GM12878 (cell line): ENCODE results near the gene GINM1. TPM values are rescaled to one million over a fixed set of nuclear protein-coding genes. Genes with fewer than 3 reads are reported as not detected.

Experiments
- ATAC-seq: fragments of 200-7000 bp; cut with Tn5 transposase; 3 replicates; pipeline ENCODE4 v1.9.1; 2020; ENCODE audit warnings: mild to moderate bottlenecking, moderate library complexity
- BruUV-seq: library from RNA; stranded (reverse); fragments of 400-500 nt; replicated peaks from 2 replicates; lab custom pipeline; 2021; lab: Mats Ljungman, UMichigan
- CTCF ChIA-PET: fragments of 300-600 bp; sonication (Branson Sonifier 250); formaldehyde crosslinking; extraction: SDS; loops from one replicate; lab custom pipeline; 2021; ENCODE audit warnings: inconsistent platforms; lab: Yijun Ruan, JAX
- POLR2A ChIA-PET: fragments of 350-600 bp; formaldehyde crosslinking; extraction: SDS; loops from one replicate; lab custom pipeline; 2021; ENCODE audit warnings: inconsistent platforms; lab: Charles Lee
- RAD21 ChIA-PET: fragments of 300-600 bp; sonication (Branson Sonifier 250); formaldehyde crosslinking; loops from one replicate; lab custom pipeline; 2023; ENCODE audit warnings: antibody characterized with exemption; ENCODE audit not compliant: unreplicated experiment; lab: Charles Lee
- SMC1A ChIA-PET: fragments of 300-600 bp; sonication (Branson Sonifier 250); formaldehyde crosslinking; loops from one replicate; lab custom pipeline; 2023; ENCODE audit not compliant: unreplicated experiment, uncharacterized antibody; lab: Charles Lee
- DNase-seq: peaks from one replicate; pipeline ENCODE4 v3.0.0-alpha.2; 2011; ENCODE audit warnings: low read depth, low spot score
- FAIRE-seq: peaks from 3 replicates; lab custom pipeline; 2011; peaks lifted over from hg19 to GRCh38; lab: Jason Lieb, UNC
- H2AFZ ChIP-seq: 2 replicates; pipeline ENCODE4 v1.6.0; 2011; ENCODE audit warnings: low read depth, low read length, control low read depth; ENCODE audit not compliant: control insufficient read depth
- H3K27ac ChIP-seq: 2 replicates; pipeline ENCODE4 v1.5.1; 2011; ENCODE audit warnings: control low read depth; ENCODE audit not compliant: control insufficient read depth, insufficient read depth
- H3K27me3 ChIP-seq, 2 experiments: replicated peaks in 1 of 2; 2 replicates each; pipeline versions ENCODE4 v1.6.0 to v1.6.1; 2011; ENCODE audit warnings: low read length in 1 of 2; ENCODE audit not compliant: control insufficient read depth in 2 of 2, insufficient read depth in 2 of 2
- H3K36me3 ChIP-seq, 2 experiments: 2 replicates each; pipeline ENCODE4 v1.5.1; 2011; ENCODE audit warnings: low read length in 1 of 2; ENCODE audit not compliant: control insufficient read depth in 2 of 2, insufficient read depth in 2 of 2
- H3K4me1 ChIP-seq: 2 replicates; pipeline ENCODE4 v1.6.1; 2011; ENCODE audit warnings: mild to moderate bottlenecking, low read length, moderate library complexity, mixed read lengths; ENCODE audit not compliant: control insufficient read depth, insufficient read depth
- H3K4me2 ChIP-seq: 2 replicates; pipeline ENCODE4 v1.6.0; 2011; ENCODE audit warnings: control low read depth; ENCODE audit not compliant: control insufficient read depth, insufficient read depth
- H3K4me3 ChIP-seq: fragments of 200-600 bp; sonication (generic); 2 replicates; pipeline ENCODE4 v1.5.1; 2016
- H3K79me2 ChIP-seq: 2 replicates; pipeline ENCODE4 v1.6.0; 2011; ENCODE audit warnings: low read length; ENCODE audit not compliant: control insufficient read depth, insufficient read depth
- H3K9ac ChIP-seq: 2 replicates; pipeline ENCODE4 v1.8.0; 2011; ENCODE audit warnings: low read length, control low read depth, mixed read lengths; ENCODE audit not compliant: control insufficient read depth, insufficient read depth
- H3K9me3 ChIP-seq: replicated peaks from 3 replicates; pipeline ENCODE4 v1.5.1; 2011; ENCODE audit warnings: mild to moderate bottlenecking, low read length; ENCODE audit not compliant: control insufficient read depth, insufficient read depth
- H4K20me1 ChIP-seq: 2 replicates; pipeline ENCODE4 v1.6.0; 2011; ENCODE audit not compliant: control insufficient read depth, insufficient read depth
- ASH2L ChIP-seq: fragments of 300-600, 200-600 bp; sonication (generic); IDR thresholded peaks from 2 replicates; pipeline ENCODE4 v1.6.1; 2017; ENCODE audit warnings: low read depth, mild to moderate bottlenecking, borderline replicate concordance
- BMI1 ChIP-seq: fragments of 450-650 bp; IDR thresholded peaks from 2 replicates; pipeline ENCODE4 v1.6.1; 2016; ENCODE audit warnings: mild to moderate bottlenecking, moderate library complexity, borderline replicate concordance
- CBX5 ChIP-seq: sonication (generic); IDR thresholded peaks from 2 replicates; pipeline ENCODE4 v1.6.1; 2016; ENCODE audit warnings: low read depth, moderate library complexity, mild to moderate bottlenecking, inconsistent platforms
- CEBPZ ChIP-seq: fragments of 150-350 bp; IDR thresholded peaks from 2 replicates; pipeline ENCODE4 v1.6.1; 2016; ENCODE audit warnings: low read depth, low read length
- CREM ChIP-seq: IDR thresholded peaks from 2 replicates; pipeline ENCODE4 v1.6.1; 2014; ENCODE audit warnings: antibody characterized with exemption, low read depth
- CTCF ChIP-seq, 3 experiments: IDR thresholded peaks in 2 of 3; conservative IDR thresholded peaks in 1 of 3; 2 replicates each; pipeline ENCODE4 v1.5.1; 2011; ENCODE audit warnings: low read depth in 3 of 3, low read length in 3 of 3, mild to moderate bottlenecking in 3 of 3, control low read depth in 2 of 3, moderate library complexity in 2 of 3, inconsistent platforms in 1 of 3, mixed read lengths in 1 of 3; ENCODE audit not compliant: control insufficient read depth in 2 of 3, insufficient read depth in 1 of 3; ENCODE audit errors: extremely low read depth in 1 of 3
- EED ChIP-seq: sonication (generic); IDR thresholded peaks from 2 replicates; pipeline ENCODE4 v1.6.1; 2016; ENCODE audit warnings: antibody characterized with exemption, low read depth
- HDAC6 ChIP-seq: fragments of 200-600 bp; sonication (generic); IDR thresholded peaks from one replicate; pipeline ENCODE4 v1.8.0; 2017; ENCODE audit warnings: antibody characterized with exemption; ENCODE audit not compliant: unreplicated experiment
- POU2F2 ChIP-seq: IDR thresholded peaks from 3 replicates; pipeline ENCODE4 v1.6.1; 2011; ENCODE audit warnings: low read depth, mild to moderate bottlenecking, low read length, borderline replicate concordance
- RFX5 ChIP-seq: IDR thresholded peaks from 2 replicates; pipeline ENCODE4 v1.6.1; 2011; ENCODE audit warnings: low read depth, low read length, improper control_type of control experiment
- SIN3A ChIP-seq: IDR thresholded peaks from 2 replicates; pipeline ENCODE4 v1.6.1; 2012; ENCODE audit warnings: low read depth, low read length, improper control_type of control experiment
- SIX5 ChIP-seq: IDR thresholded peaks from 2 replicates; pipeline ENCODE4 v1.6.1; 2011; ENCODE audit warnings: mild to moderate bottlenecking, low read depth, low read length, moderate library complexity; ENCODE audit not compliant: severe bottlenecking
- STAT3 ChIP-seq: IDR thresholded peaks from 2 replicates; pipeline ENCODE4 v1.6.1; 2011; ENCODE audit warnings: low read depth, low read length, improper control_type of control experiment
- TCF3 ChIP-seq: IDR thresholded peaks from 2 replicates; pipeline ENCODE4 v1.6.1; 2012; ENCODE audit warnings: low read depth, mild to moderate bottlenecking, low read length, borderline replicate concordance; ENCODE audit not compliant: insufficient read depth
- YBX1 ChIP-seq: fragments of 450-650 bp; IDR thresholded peaks from 2 replicates; pipeline ENCODE4 v1.6.1; 2016; ENCODE audit warnings: antibody characterized with exemption
- ZNF217 ChIP-seq: fragments of 450-650 bp; IDR thresholded peaks from 2 replicates; pipeline ENCODE4 v1.6.1; 2017; ENCODE audit warnings: antibody characterized with exemption, mild to moderate bottlenecking
- ZNF622 ChIP-seq: fragments of 450-650 bp; IDR thresholded peaks from 2 replicates; pipeline ENCODE4 v1.6.1; 2017; ENCODE audit warnings: mild to moderate bottlenecking, inconsistent platforms
- WGBS: methylation state at CpG from one replicate; pipeline ENCODE4 v1.1.6; 2016; ENCODE audit warnings: low lambda C conversion rate; ENCODE audit not compliant: insufficient replicate concordance, insufficient coverage; ENCODE audit errors: missing lambda C conversion rate; 5-methylcytosine and 5-hydroxymethylcytosine counted together
- in situ Hi-C: fragments of 300-500 bp; cut with MboI; formaldehyde crosslinking; loops from 9 replicates; pipeline ENCODE4 v1.14.3; 2018; ENCODE audit warnings: mixed read lengths
- intact Hi-C: fragments of 100-400 bp; cut with micrococcal nuclease; formaldehyde crosslinking; loops from one replicate; pipeline ENCODE4 v1.14.2; 2022; ENCODE audit not compliant: unreplicated experiment
- polyA plus RNA-seq, 11 experiments: library from polyadenylated mRNA; depleted of rRNA in 4 of 11; unstranded in 6 of 11; stranded (reverse) in 5 of 11; fragments of >200 nt; fragmentation: Nextera tagmentation in 4 of 11; fragmentation: Illumina TruSeq in 1 of 11; extraction: Ambion mirVana in 4 of 11; extraction: Trizol in 1 of 11; gene quantifications; 1 replicate in 1 of 11; 2 replicates in 10 of 11; pipeline versions ENCODE4 v1.2.1 to v1.2.3, GENCODE V29; 2011 to 2016; ENCODE audit warnings: inconsistent platforms in 2 of 11, missing spikeins in 2 of 11, low read depth in 1 of 11
- total RNA-seq, 4 experiments: library from RNA; depleted of rRNA in 3 of 4; stranded (reverse); fragments of >200 nt in 3 of 4; fragmentation: Illumina TruSeq in 1 of 4; extraction: Trizol in 1 of 4; gene quantifications; 2 replicates each; pipeline versions ENCODE4 v1.2.1 to v1.2.3, GENCODE V29; 2013 to 2021

The GINM1 gene
- total and polyA plus RNA-seq, 10 of the 15 experiments (the other 5 are each of a cell fraction or from before 2014, with no cell fraction given) = 10.6 to 38.1 (median 30.8) TPM

- 0 out of 2 replicates have a peak, but pooled peaks have one; percentile 36 for TF ChIP-seq CEBPZ
- TF ChIP-seq ZNF622 = no peak
- TF ChIP-seq POU2F2 = peak; percentile 64; the same call in 1 of the 3 replicates
- no peak for TF ChIP-seq ZNF217
- peak; percentile 30; the same call in 1 of the 2 replicates for TF ChIP-seq EED
- TF ChIP-seq RFX5 = no peak
- no peak for TF ChIP-seq STAT3
- TF ChIP-seq HDAC6 = no peak
These were observed 20.3 kb upstream of the GINM1 start, which contains the start of gene PPIL4 (continued) for GRCh38 chr6:149545754-149546471.

GRCh38 chr6:149551920-149552319, 14.3 kb upstream of the GINM1 start:
- SMC1A ChIA-PET = interaction anchor here (1.3 kb wide), 1 partner anchor 10 kb away, joined by 4 read pairs; no protein-coding TSS in a partner anchor
- in situ Hi-C loops = no loop called here
- intact Hi-C loops = no loop called here
- Histone ChIP-seq H3K9me3 (no peaks in the 10 kb centered on the region), H3K9ac (no peak overlapping the region), H3K4me3 (no peak overlapping the region), H3K4me2 (no peak overlapping the region), H3K36me3 (no peaks in the 10 kb centered on the region), H2AFZ (no peak overlapping the region), H3K27ac (no peak overlapping the region), H3K27me3 (no peaks in the 10 kb centered on the region; a peak in 2 of 4 replicates), H4K20me1 (no peaks in the 10 kb centered on the region), H3K4me1 (no peaks in the 10 kb centered on the region), H3K79me2 (no peaks in the 10 kb centered on the region)
- 44% methylated on average over 5 of the region's 5 CpGs for WGBS
- DNase-seq (no peak), FAIRE-seq (no peak), ATAC-seq (peak; percentile 35; the same call in 1 of the 3 replicates)
- CTCF ChIA-PET = interaction anchor here (0.7 to 2.5 kb wide), 3 partner anchors 9 to 35 kb away, joined by 3 to 11 read pairs (median 8); no protein-coding TSS in a partner anchor
- POLR2A ChIA-PET = no interaction called here
- RAD21 ChIA-PET = no interaction called here
- no TSS peak for BruUV-seq
- TF ChIP-seq SIN3A = no peak
- no peak for TF ChIP-seq CBX5
- TF ChIP-seq TCF3 = no peak
- TF ChIP-seq CTCF (IDR thresholded peaks at IDR 0.05 in 2 of 3, conservative IDR thresholded peaks at IDR 0.05 in 1 of 3; ENCODE audit: control insufficient read depth in 2 of 3, extremely low read depth in 1 of 3, insufficient read depth in 1 of 3, low read depth in 3 of 3, low read length in 3 of 3) = no peak
- TF ChIP-seq ASH2L = no peak
- TF ChIP-seq STAT3 = no peak
- no peak for TF ChIP-seq BMI1
- TF ChIP-seq YBX1 = no peak
- no peak for TF ChIP-seq SIX5
- no peak for TF ChIP-seq CREM
